HepG2 (cell line): ENCODE measurements around the gene NCBP1. TPM values are rescaled to one million over a fixed set of nuclear protein-coding genes. Genes with fewer than 3 reads are reported as not detected.

Experiments used
- CC2D1A ChIP-seq: sonication (generic); formaldehyde crosslinking; IDR thresholded peaks from 2 replicates; pipeline ENCODE4 v1.8.1; 2023; ENCODE audit warnings: mild to moderate bottlenecking, missing genetic modification reagents
- CHD4 ChIP-seq: fragments of 200-600 bp; sonication (generic); IDR thresholded peaks from 2 replicates; pipeline ENCODE4 v1.7.0; 2017; ENCODE audit warnings: mild to moderate bottlenecking, low read length, borderline replicate concordance
- DMAP1 ChIP-seq: IDR thresholded peaks from 2 replicates; pipeline ENCODE4 v1.6.1; 2016
- FLYWCH1 ChIP-seq: sonication (generic); formaldehyde crosslinking; IDR thresholded peaks from 2 replicates; pipeline ENCODE4 v1.8.1; 2023; ENCODE audit warnings: mild to moderate bottlenecking, missing genetic modification reagents
- FOXP1 ChIP-seq, 2 experiments: fragments of 450-650 bp in 1 of 2; IDR thresholded peaks; 2 replicates each; pipeline ENCODE4 v1.6.1; 2017 to 2018; ENCODE audit warnings: antibody characterized with exemption in 1 of 2
- GABPA ChIP-seq, 2 experiments: IDR thresholded peaks; 2 replicates each; pipeline ENCODE4 v1.6.1; 2011 to 2016; ENCODE audit warnings: low read depth in 2 of 2, low read length in 1 of 2, missing biosample characterization in 1 of 2, missing genetic modification characterization in 1 of 2
- KDM6A ChIP-seq: IDR thresholded peaks from 2 replicates; pipeline ENCODE4 v1.6.1; 2016; ENCODE audit warnings: low read depth
- MIXL1 ChIP-seq: IDR thresholded peaks from 2 replicates; pipeline ENCODE4 v1.6.1; 2016
- MTF1 ChIP-seq: sonication (generic); formaldehyde crosslinking; IDR thresholded peaks from 2 replicates; pipeline ENCODE4 v1.5.0; 2020; ENCODE audit warnings: missing genetic modification reagents
- NFYB ChIP-seq: sonication (generic); formaldehyde crosslinking; IDR thresholded peaks from 2 replicates; pipeline ENCODE4 v1.4.0; 2020; ENCODE audit warnings: missing genetic modification reagents
- REXO4 ChIP-seq: sonication (generic); formaldehyde crosslinking; IDR thresholded peaks from 2 replicates; pipeline ENCODE4 v1.8.0; 2022; ENCODE audit warnings: missing genetic modification reagents, mild to moderate bottlenecking, borderline replicate concordance
- SSRP1 ChIP-seq: IDR thresholded peaks from 2 replicates; pipeline ENCODE4 v1.6.1; 2016; ENCODE audit warnings: control low read depth
- U2AF1 ChIP-seq: fragments of 200-400 bp; formaldehyde crosslinking; optimal IDR thresholded peaks from 2 replicates; pipeline ENCODE3; 2017; ENCODE audit warnings: mild to moderate bottlenecking, low read depth, low read length
- ZBTB3 ChIP-seq: sonication (generic); formaldehyde crosslinking; IDR thresholded peaks from 2 replicates; pipeline ENCODE4 v1.4.0; 2020; ENCODE audit warnings: low read depth, mild to moderate bottlenecking, moderate library complexity, missing genetic modification reagents, borderline replicate concordance
- ZBTB42 ChIP-seq: sonication (generic); formaldehyde crosslinking; IDR thresholded peaks from 2 replicates; pipeline ENCODE4 v1.5.0; 2020; ENCODE audit warnings: mild to moderate bottlenecking, missing genetic modification reagents
- ZFP36 ChIP-seq: fragments of 150-350 bp; IDR thresholded peaks from 2 replicates; pipeline ENCODE4 v1.6.1; 2018; ENCODE audit warnings: borderline replicate concordance, low read length, low read depth; ENCODE audit not compliant: partially characterized antibody
- ZFP36L1 ChIP-seq: sonication (generic); formaldehyde crosslinking; IDR thresholded peaks from 2 replicates; pipeline ENCODE4 v1.8.0; 2022; ENCODE audit warnings: mild to moderate bottlenecking, missing genetic modification reagents, moderate library complexity
- ZNF354B ChIP-seq: sonication (generic); formaldehyde crosslinking; IDR thresholded peaks from 2 replicates; pipeline ENCODE4 v1.8.0; 2022; ENCODE audit warnings: mild to moderate bottlenecking, missing genetic modification reagents
- ZNF44 ChIP-seq: sonication (generic); formaldehyde crosslinking; IDR thresholded peaks from 2 replicates; pipeline ENCODE4 v1.5.1; 2020; ENCODE audit warnings: mild to moderate bottlenecking, missing genetic modification reagents
- ZNF788 ChIP-seq: sonication (generic); formaldehyde crosslinking; IDR thresholded peaks from 2 replicates; pipeline ENCODE4 v1.5.0; 2020; ENCODE audit warnings: mild to moderate bottlenecking, missing genetic modification reagents, borderline replicate concordance
- ZSCAN9 ChIP-seq: IDR thresholded peaks from 2 replicates; pipeline ENCODE4 v1.6.1; 2016; ENCODE audit warnings: borderline replicate concordance
- polyA plus RNA-seq, 8 experiments: library from polyadenylated mRNA; depleted of rRNA in 3 of 8; stranded (reverse) in 7 of 8; unstranded in 1 of 8; fragments of >200 nt; fragmentation: Illumina TruSeq in 4 of 8; extraction: Trizol in 4 of 8; gene quantifications; 2 replicates each; pipeline versions ENCODE4 v1.2.1 to v1.2.3, GENCODE V29; 2011 to 2016; ENCODE audit warnings: low read depth in 4 of 8, missing spikeins in 1 of 8, mixed read lengths in 1 of 8; ENCODE audit not compliant: insufficient read depth in 1 of 8
- total RNA-seq, 5 experiments: library from RNA; depleted of rRNA; stranded (reverse); fragments of >200 nt; fragmentation: Illumina TruSeq; extraction: Trizol; gene quantifications; 2 replicates each; pipeline ENCODE4 v1.2.3, GENCODE V29; 2016; ENCODE audit warnings: low read depth in 1 of 5
- TF ChIP-seq, protein P1 (sequence below): sonication (generic); formaldehyde crosslinking; IDR thresholded peaks from 2 replicates; pipeline ENCODE4 v1.4.0; 2020; ENCODE audit warnings: mild to moderate bottlenecking, low read depth, missing genetic modification reagents
- TF ChIP-seq, protein P2 (sequence below): sonication (generic); formaldehyde crosslinking; conservative IDR thresholded peaks from 2 replicates; pipeline ENCODE4 v1.5.0; 2020; ENCODE audit warnings: missing genetic modification reagents
- TF ChIP-seq, protein P3 (sequence below): sonication (generic); formaldehyde crosslinking; IDR thresholded peaks from 2 replicates; pipeline ENCODE4 v1.5.1; 2020; ENCODE audit warnings: missing genetic modification reagents, mild to moderate bottlenecking, borderline replicate concordance
- TF ChIP-seq, protein P4 (sequence below): sonication (generic); formaldehyde crosslinking; IDR thresholded peaks from 2 replicates; pipeline ENCODE4 v1.8.1; 2023; ENCODE audit warnings: mild to moderate bottlenecking, missing genetic modification reagents

NCBP1 gene
- total and polyA plus RNA-seq, 2 of the 13 experiments (the other 11 are each of a cell fraction or from before 2014, with no cell fraction given): 13.3 to 40.2 TPM

DNA sequence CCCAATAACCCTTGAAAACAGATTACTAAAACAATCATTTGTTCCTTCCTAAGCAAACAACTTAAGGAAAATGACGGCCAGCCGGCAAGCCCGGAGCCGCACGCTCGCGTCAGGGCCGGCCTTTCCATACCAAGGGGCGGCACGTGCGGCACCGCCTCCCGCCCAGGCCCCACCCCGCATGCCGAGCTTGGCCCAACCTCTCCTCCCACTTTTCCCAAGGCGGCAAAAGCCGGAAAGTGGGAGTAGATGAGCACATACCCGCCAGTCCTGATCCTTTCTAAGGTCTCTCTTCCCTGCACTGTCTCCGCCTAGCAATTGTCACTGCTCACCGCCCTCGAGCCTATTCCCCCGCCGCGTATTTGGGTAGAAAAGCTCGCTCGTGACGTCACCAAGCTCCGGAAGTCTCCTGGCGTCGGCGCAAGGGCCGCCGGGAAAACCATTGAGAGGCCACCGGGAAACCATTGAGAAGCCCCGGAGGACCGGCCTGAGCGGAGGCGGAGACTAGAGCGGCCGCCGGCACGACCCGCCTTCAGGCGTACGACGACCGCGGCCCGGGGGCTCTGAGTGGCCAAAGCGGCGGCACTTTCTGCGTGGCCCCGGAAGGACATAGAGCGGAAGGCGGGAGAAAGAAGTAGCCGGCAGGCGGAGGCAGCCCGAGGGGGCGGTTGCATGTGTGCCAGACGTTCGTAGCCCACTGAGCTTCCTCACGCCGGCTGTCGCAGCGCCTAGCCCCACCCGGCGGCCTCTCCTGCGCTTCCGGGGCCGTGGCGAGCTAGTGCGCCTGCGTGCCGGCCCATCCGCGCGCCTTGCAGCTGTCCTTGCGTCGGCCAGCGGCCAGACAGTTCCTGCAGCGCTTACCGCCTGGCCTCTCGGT, at the start of gene NCBP1, which contains the start of gene TSTD2 (continued):
- peak; percentile 75 for TF ChIP-seq ZNF788 (CRISPR knock-in tag)
- no peak for TF ChIP-seq FOXP1 (IDR thresholded peaks at IDR 0.05)
- no peak for TF ChIP-seq FOXP1 (CRISPR knock-in tag; IDR thresholded peaks at IDR 0.05)
- TF ChIP-seq CHD4: no peak
- no peak for TF ChIP-seq FLYWCH1
- 0 out of 2 replicates have a peak, but pooled peaks have one; percentile 13 for TF ChIP-seq MTF1 (CRISPR knock-in tag)
- TF ChIP-seq SSRP1 (CRISPR knock-in tag): no peak
- TF ChIP-seq ZNF354B (CRISPR knock-in tag): no peak
- peak; percentile 95 for TF ChIP-seq NFYB (CRISPR knock-in tag)
- TF ChIP-seq KDM6A: no peak
- peak; percentile 75 for TF ChIP-seq DMAP1
- TF ChIP-seq REXO4 (CRISPR knock-in tag): no peak
- TF ChIP-seq, protein P1, sequence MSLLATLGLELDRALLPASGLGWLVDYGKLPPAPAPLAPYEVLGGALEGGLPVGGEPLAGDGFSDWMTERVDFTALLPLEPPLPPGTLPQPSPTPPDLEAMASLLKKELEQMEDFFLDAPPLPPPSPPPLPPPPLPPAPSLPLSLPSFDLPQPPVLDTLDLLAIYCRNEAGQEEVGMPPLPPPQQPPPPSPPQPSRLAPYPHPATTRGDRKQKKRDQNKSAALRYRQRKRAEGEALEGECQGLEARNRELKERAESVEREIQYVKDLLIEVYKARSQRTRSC (CRISPR knock-in tag): no peak
- TF ChIP-seq ZBTB3: peak; percentile 34; the same call in 1 of the 2 replicates
- TF ChIP-seq, protein P2, sequence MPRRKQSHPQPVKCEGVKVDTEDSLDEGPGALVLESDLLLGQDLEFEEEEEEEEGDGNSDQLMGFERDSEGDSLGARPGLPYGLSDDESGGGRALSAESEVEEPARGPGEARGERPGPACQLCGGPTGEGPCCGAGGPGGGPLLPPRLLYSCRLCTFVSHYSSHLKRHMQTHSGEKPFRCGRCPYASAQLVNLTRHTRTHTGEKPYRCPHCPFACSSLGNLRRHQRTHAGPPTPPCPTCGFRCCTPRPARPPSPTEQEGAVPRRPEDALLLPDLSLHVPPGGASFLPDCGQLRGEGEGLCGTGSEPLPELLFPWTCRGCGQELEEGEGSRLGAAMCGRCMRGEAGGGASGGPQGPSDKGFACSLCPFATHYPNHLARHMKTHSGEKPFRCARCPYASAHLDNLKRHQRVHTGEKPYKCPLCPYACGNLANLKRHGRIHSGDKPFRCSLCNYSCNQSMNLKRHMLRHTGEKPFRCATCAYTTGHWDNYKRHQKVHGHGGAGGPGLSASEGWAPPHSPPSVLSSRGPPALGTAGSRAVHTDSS (CRISPR knock-in tag): no peak
- TF ChIP-seq, protein P3, sequence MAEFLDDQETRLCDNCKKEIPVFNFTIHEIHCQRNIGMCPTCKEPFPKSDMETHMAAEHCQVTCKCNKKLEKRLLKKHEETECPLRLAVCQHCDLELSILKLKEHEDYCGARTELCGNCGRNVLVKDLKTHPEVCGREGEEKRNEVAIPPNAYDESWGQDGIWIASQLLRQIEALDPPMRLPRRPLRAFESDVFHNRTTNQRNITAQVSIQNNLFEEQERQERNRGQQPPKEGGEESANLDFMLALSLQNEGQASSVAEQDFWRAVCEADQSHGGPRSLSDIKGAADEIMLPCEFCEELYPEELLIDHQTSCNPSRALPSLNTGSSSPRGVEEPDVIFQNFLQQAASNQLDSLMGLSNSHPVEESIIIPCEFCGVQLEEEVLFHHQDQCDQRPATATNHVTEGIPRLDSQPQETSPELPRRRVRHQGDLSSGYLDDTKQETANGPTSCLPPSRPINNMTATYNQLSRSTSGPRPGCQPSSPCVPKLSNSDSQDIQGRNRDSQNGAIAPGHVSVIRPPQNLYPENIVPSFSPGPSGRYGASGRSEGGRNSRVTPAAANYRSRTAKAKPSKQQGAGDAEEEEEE (CRISPR knock-in tag): peak; percentile 57; the same call in 1 of the 2 replicates
- TF ChIP-seq ZFP36L1: peak; percentile 53; the same call in 1 of the 2 replicates
- no peak for TF ChIP-seq ZFP36
- peak; percentile 88 for TF ChIP-seq GABPA (IDR thresholded peaks at IDR 0.05; ENCODE audit: low read depth, low read length)
- TF ChIP-seq GABPA (CRISPR knock-in tag; IDR thresholded peaks at IDR 0.05; ENCODE audit: low read depth): peak; percentile 95
- TF ChIP-seq ZNF44: peak; percentile 20
- TF ChIP-seq ZBTB42 (CRISPR knock-in tag): no peak
- TF ChIP-seq U2AF1: peak; percentile 18
- 0 out of 2 replicates have a peak, but pooled peaks have one; percentile 5 for TF ChIP-seq ZSCAN9 (CRISPR knock-in tag)
- TF ChIP-seq, protein P4, sequence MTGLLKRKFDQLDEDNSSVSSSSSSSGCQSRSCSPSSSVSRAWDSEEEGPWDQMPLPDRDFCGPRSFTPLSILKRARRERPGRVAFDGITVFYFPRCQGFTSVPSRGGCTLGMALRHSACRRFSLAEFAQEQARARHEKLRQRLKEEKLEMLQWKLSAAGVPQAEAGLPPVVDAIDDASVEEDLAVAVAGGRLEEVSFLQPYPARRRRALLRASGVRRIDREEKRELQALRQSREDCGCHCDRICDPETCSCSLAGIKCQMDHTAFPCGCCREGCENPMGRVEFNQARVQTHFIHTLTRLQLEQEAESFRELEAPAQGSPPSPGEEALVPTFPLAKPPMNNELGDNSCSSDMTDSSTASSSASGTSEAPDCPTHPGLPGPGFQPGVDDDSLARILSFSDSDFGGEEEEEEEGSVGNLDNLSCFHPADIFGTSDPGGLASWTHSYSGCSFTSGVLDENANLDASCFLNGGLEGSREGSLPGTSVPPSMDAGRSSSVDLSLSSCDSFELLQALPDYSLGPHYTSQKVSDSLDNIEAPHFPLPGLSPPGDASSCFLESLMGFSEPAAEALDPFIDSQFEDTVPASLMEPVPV (CRISPR knock-in tag): peak; percentile 47; the same call in 1 of the 2 replicates
- no peak for TF ChIP-seq CC2D1A (CRISPR knock-in tag)
- TF ChIP-seq MIXL1 (CRISPR knock-in tag): no peak
